A549 (cell line): ENCODE measurements around the gene TANK. TPM values are rescaled to one million over a fixed set of nuclear protein-coding genes. Genes with fewer than 3 reads are reported as not detected.

ENCODE experiments used
- ATAC-seq, 2 experiments: fragments of 200-7000 bp in 1 of 2; fragments of >200 bp in 1 of 2; cut with Nextera tagmentation in 1 of 2; cut with Tn5 transposase in 1 of 2; 3 replicates each; pipeline versions ENCODE4 v1.8.0 to v1.9.1; 2018 to 2020; ENCODE audit warnings: mild to moderate bottlenecking in 1 of 2, moderate library complexity in 1 of 2
- CTCF ChIA-PET: fragments of 300-600 bp; sonication (Branson Sonifier 250); formaldehyde crosslinking; extraction: SDS; loops from one replicate; lab custom pipeline; 2021; ENCODE audit warnings: antibody characterized with exemption, inconsistent platforms; lab: Yijun Ruan, JAX
- POLR2A ChIA-PET: fragments of 350-600 bp; formaldehyde crosslinking; extraction: SDS; loops from one replicate; lab custom pipeline; 2021; ENCODE audit warnings: antibody characterized with exemption, inconsistent platforms; lab: Yijun Ruan, JAX
- DNase-seq, 2 experiments: peaks; one replicate each; pipeline versions ENCODE4 v3.0.0 to v3.0.0-alpha.2; 2011 to 2016; ENCODE audit warnings: low read depth in 1 of 2, low spot score in 1 of 2
- FAIRE-seq: peaks from 2 replicates; lab custom pipeline; 2011; peaks lifted over from hg19 to GRCh38; lab: Jason Lieb, UNC
- H3K27ac ChIP-seq, 2 experiments: fragments of >200 bp; sonication (Bioruptor Twin); formaldehyde crosslinking; 3 replicates each; pipeline ENCODE4 v1.5.1; 2016 to 2017
- H3K4me1 ChIP-seq: fragments of >200 bp; sonication (Bioruptor Twin); formaldehyde crosslinking; 3 replicates; pipeline ENCODE4 v1.6.1; 2016
- H3K4me2 ChIP-seq: fragments of >200 bp; sonication (Bioruptor Twin); formaldehyde crosslinking; 3 replicates; pipeline ENCODE4 v1.6.1; 2016
- H3K4me3 ChIP-seq: fragments of >200 bp; sonication (Bioruptor Twin); formaldehyde crosslinking; 3 replicates; pipeline ENCODE4 v1.5.1; 2016
- H3K9me3 ChIP-seq: fragments of >200 bp; sonication (Bioruptor Twin); formaldehyde crosslinking; 3 replicates; pipeline ENCODE4 v1.6.1; 2016
- BCL3 ChIP-seq: fragments of >200 bp; sonication (Bioruptor Twin); formaldehyde crosslinking; IDR thresholded peaks from 3 replicates; pipeline ENCODE4 v1.6.1; 2016
- CBX2 ChIP-seq: fragments of 200-600 bp; sonication (generic); IDR thresholded peaks from 2 replicates; pipeline ENCODE4 v1.6.1; 2016; ENCODE audit warnings: low read depth, mild to moderate bottlenecking, borderline replicate concordance
- CEBPB ChIP-seq, 2 experiments: fragments of >200 bp in 1 of 2; sonication (Bioruptor Twin) in 1 of 2; formaldehyde crosslinking in 1 of 2; IDR thresholded peaks; 2 replicates each; pipeline ENCODE4 v1.6.1; 2012 to 2016
- CHD2 ChIP-seq: fragments of 150-350 bp; IDR thresholded peaks from 2 replicates; pipeline ENCODE4 v1.6.1; 2014; ENCODE audit warnings: low read length; ENCODE audit not compliant: partially characterized antibody
- EP300 ChIP-seq, 2 experiments: fragments of >200 bp; sonication (Bioruptor Twin); formaldehyde crosslinking; IDR thresholded peaks; 2 replicates in 1 of 2; 3 replicates in 1 of 2; pipeline ENCODE4 v1.6.1; 2016 to 2017
- ESRRA ChIP-seq: fragments of 150-350 bp; IDR thresholded peaks from 2 replicates; pipeline ENCODE4 v1.6.1; 2014; ENCODE audit warnings: mild to moderate bottlenecking, low read length, borderline replicate concordance
- HEYL ChIP-seq: fragments of 250-450 bp; sonication (Bioruptor Pico); IDR thresholded peaks from 2 replicates; pipeline ENCODE4 v1.8.0; 2021; ENCODE audit warnings: mild to moderate bottlenecking, moderate library complexity
- HOXA7 ChIP-seq: fragments of 250-450 bp; sonication (Bioruptor Pico); IDR thresholded peaks from 2 replicates; pipeline ENCODE4 v1.5.0; 2020; ENCODE audit warnings: mild to moderate bottlenecking, moderate library complexity
- KDM5A ChIP-seq: fragments of 200-600 bp; sonication (generic); IDR thresholded peaks from 2 replicates; pipeline ENCODE4 v1.6.1; 2016; ENCODE audit warnings: antibody characterized with exemption, mild to moderate bottlenecking
- MAZ ChIP-seq: fragments of 150-350 bp; IDR thresholded peaks from 2 replicates; pipeline ENCODE4 v1.6.1; 2014; ENCODE audit warnings: antibody characterized with exemption, low read depth, low read length, borderline replicate concordance
- NFE2L2 ChIP-seq: fragments of 150-350 bp; conservative IDR thresholded peaks from 2 replicates; pipeline ENCODE4 v1.6.1; 2014; ENCODE audit warnings: low read length
- NPAS2 ChIP-seq: fragments of 250-450 bp; sonication (Bioruptor Pico); IDR thresholded peaks from 2 replicates; pipeline ENCODE4 v1.8.0; 2022; ENCODE audit warnings: mild to moderate bottlenecking, moderate library complexity, borderline replicate concordance
- NR3C1 ChIP-seq: fragments of >200 bp; sonication (Bioruptor Twin); formaldehyde crosslinking; IDR thresholded peaks from 3 replicates; pipeline ENCODE4 v1.6.1; 2017
- PHF8 ChIP-seq: fragments of 200-600 bp; sonication (generic); IDR thresholded peaks from 2 replicates; pipeline ENCODE4 v1.6.1; 2016; ENCODE audit warnings: low read depth, mild to moderate bottlenecking, antibody characterized with exemption, moderate library complexity, borderline replicate concordance
- POLR2AphosphoS2 ChIP-seq: conservative IDR thresholded peaks from 2 replicates; pipeline ENCODE4 v1.6.1; 2012; ENCODE audit warnings: low read length, improper control_type of control experiment, inconsistent platforms
- RARB ChIP-seq: fragments of 250-450 bp; sonication (Bioruptor Pico); IDR thresholded peaks from 2 replicates; pipeline ENCODE4 v1.8.0; 2021; ENCODE audit warnings: mild to moderate bottlenecking, moderate library complexity
- RCOR1 ChIP-seq: fragments of 150-350 bp; IDR thresholded peaks from 2 replicates; pipeline ENCODE4 v1.6.1; 2014; ENCODE audit warnings: antibody characterized with exemption, low read length, low read depth
- SMC3 ChIP-seq: fragments of >200 bp; sonication (Bioruptor Twin); formaldehyde crosslinking; IDR thresholded peaks from 3 replicates; pipeline ENCODE4 v1.6.1; 2018; ENCODE audit warnings: inconsistent platforms
- SREBF2 ChIP-seq: fragments of 450-650 bp; IDR thresholded peaks from 2 replicates; pipeline ENCODE4 v1.6.1; 2014; ENCODE audit warnings: mild to moderate bottlenecking, moderate library complexity
- ZC3H11A ChIP-seq: fragments of 450-650 bp; IDR thresholded peaks from 2 replicates; pipeline ENCODE4 v1.6.1; 2014; ENCODE audit warnings: antibody characterized with exemption, mild to moderate bottlenecking
- WGBS: methylation state at CpG from one replicate; pipeline ENCODE4 v1.1.6; 2017; ENCODE audit errors: missing lambda C conversion rate; 5-methylcytosine and 5-hydroxymethylcytosine counted together
- polyA plus RNA-seq, 4 experiments: library from polyadenylated mRNA; depleted of rRNA in 3 of 4; stranded (reverse); fragments of >200 nt; fragmentation: RNase III in 1 of 4; extraction: RNeasy Plus Mini Kit Qiagen cat#74134 plus additional on column Dnase treatment in 1 of 4; gene quantifications; 2 replicates in 3 of 4; 3 replicates in 1 of 4; pipeline ENCODE4 v1.2.3, GENCODE V29; 2011 to 2017
- TF ChIP-seq, protein P1 (sequence below): IDR thresholded peaks from 2 replicates; pipeline ENCODE4 v1.6.1; 2012
- TF ChIP-seq, protein P2 (sequence below): fragments of >200 bp; sonication (Bioruptor Twin); formaldehyde crosslinking; IDR thresholded peaks from 3 replicates; pipeline ENCODE4 v1.5.1; 2016
- TF ChIP-seq, protein P3 (sequence below): fragments of 150-350 bp; IDR thresholded peaks from 2 replicates; pipeline ENCODE4 v1.6.1; 2014; ENCODE audit warnings: low read depth, mild to moderate bottlenecking, low read length
- TF ChIP-seq, protein P4 (sequence below): IDR thresholded peaks from 2 replicates; pipeline ENCODE4 v1.6.1; 2012; ENCODE audit warnings: low read depth, borderline replicate concordance

TANK gene
- polyA plus RNA-seq, 2 of the 4 experiments (the other 2 are of a cell fraction) = 59.6 to 76.3 TPM

DNA sequence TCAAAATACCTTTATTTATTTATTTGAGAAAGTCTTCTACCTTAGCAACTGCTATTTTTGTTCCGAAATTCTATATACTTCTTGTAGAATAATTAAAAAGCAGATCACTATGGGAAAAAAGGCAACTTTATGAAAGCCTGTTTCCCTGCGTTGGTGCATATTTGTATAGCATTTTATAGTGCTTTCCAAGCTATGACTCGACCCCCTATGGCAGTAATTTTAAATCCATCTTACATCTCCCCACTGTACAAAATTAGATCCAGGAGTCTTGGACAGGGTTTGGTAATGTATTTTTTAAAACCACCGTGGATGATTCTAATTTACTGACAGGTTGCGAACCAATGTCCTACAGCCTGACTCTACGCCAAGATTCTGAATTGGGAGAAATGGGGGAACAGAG, 10.1 kb downstream of the TANK start:
- H3K4me3 ChIP-seq = no peak overlapping the region
- 0 out of 3 replicates have a peak overlapping the region, but pooled peaks have one; percentile 3 for H3K4me2 ChIP-seq
- DNase-seq = no peak
- H3K4me1 ChIP-seq = peaks cover 13% of the 10 kb centered on the region; the same call in 2 of the 3 replicates
- no peaks in the 10 kb centered on the region for H3K9me3 ChIP-seq
- CTCF ChIA-PET = no interaction called here
- no peak for TF ChIP-seq NR3C1
- TF ChIP-seq, protein P1, sequence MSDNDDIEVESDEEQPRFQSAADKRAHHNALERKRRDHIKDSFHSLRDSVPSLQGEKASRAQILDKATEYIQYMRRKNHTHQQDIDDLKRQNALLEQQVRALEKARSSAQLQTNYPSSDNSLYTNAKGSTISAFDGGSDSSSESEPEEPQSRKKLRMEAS = no peak
- TF ChIP-seq, protein P2, sequence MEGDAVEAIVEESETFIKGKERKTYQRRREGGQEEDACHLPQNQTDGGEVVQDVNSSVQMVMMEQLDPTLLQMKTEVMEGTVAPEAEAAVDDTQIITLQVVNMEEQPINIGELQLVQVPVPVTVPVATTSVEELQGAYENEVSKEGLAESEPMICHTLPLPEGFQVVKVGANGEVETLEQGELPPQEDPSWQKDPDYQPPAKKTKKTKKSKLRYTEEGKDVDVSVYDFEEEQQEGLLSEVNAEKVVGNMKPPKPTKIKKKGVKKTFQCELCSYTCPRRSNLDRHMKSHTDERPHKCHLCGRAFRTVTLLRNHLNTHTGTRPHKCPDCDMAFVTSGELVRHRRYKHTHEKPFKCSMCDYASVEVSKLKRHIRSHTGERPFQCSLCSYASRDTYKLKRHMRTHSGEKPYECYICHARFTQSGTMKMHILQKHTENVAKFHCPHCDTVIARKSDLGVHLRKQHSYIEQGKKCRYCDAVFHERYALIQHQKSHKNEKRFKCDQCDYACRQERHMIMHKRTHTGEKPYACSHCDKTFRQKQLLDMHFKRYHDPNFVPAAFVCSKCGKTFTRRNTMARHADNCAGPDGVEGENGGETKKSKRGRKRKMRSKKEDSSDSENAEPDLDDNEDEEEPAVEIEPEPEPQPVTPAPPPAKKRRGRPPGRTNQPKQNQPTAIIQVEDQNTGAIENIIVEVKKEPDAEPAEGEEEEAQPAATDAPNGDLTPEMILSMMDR = no peak
- TF ChIP-seq CHD2 = no peak
- TF ChIP-seq CEBPB (IDR thresholded peaks at IDR 0.05) = no peak
- no peak for TF ChIP-seq ESRRA
- TF ChIP-seq RCOR1 = no peak
- no peak for TF ChIP-seq EP300 (IDR thresholded peaks at IDR 0.05)
- no peak for TF ChIP-seq SMC3
- TF ChIP-seq, protein P3, sequence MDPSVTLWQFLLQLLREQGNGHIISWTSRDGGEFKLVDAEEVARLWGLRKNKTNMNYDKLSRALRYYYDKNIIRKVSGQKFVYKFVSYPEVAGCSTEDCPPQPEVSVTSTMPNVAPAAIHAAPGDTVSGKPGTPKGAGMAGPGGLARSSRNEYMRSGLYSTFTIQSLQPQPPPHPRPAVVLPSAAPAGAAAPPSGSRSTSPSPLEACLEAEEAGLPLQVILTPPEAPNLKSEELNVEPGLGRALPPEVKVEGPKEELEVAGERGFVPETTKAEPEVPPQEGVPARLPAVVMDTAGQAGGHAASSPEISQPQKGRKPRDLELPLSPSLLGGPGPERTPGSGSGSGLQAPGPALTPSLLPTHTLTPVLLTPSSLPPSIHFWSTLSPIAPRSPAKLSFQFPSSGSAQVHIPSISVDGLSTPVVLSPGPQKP = no peak
- no peak for TF ChIP-seq SREBF2
- TF ChIP-seq CBX2 = no peak
- TF ChIP-seq PHF8 = no peak
- no peak for TF ChIP-seq MAZ
- TF ChIP-seq BCL3 = no peak
- 82% methylated on average over 6 of the region's 6 CpGs for WGBS
- POLR2A ChIA-PET = no interaction called here
- FAIRE-seq = no peak
- no peak overlapping the region for H3K27ac ChIP-seq
- no peak for ATAC-seq

DNA sequence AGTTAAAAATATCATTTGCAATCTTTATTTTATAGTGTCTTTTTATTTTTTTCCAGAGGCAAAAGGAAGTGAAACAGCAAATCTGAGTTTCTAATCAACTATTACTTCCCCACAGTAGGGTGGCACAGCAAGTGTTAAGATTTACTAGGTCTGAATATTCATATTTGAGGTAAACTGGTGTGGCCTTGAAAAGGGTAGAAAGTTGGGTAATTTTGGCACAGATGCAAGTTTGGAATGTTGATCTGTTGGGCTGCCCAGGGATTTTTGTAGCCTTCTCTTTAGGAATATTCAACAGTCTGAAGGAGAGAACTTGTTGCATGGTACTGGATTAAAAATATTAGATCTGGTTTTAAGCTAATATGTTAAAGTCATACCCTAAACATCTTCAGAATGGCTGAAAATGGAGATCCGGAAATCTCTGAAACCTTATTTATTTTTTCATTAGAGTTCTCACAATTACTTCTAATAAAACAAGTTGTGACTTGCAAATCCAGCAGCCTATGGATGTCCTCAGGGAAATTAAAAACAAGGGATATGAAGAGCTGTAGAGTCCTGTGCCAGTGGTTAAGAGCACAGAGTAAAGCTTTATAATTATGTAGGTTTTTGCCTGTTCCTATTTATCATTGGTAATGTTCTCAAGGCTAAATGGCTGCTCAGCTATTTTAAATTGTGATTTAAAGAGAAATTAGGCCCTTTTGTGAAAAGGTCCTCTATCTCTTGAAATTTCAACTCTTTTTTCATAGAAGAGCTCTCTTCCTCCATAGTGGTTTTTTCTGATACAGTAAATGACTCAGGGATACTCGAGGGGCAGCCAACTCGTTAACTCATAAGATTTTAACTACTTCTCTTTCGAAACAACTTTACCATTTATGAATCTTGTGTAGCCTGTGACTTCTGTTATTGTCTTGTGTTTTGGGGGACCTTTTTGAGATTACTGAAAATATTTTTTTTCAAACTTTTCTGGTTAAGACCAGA, 11.0 kb downstream of the TANK start:
- Histone ChIP-seq H3K9me3 (no peaks in the 10 kb centered on the region), H3K4me2 (no peak overlapping the region), H3K4me1 (peaks cover 12% of the 10 kb centered on the region; the same call in 2 of the 3 replicates), H3K4me3 (no peak overlapping the region), H3K27ac (no peak overlapping the region)
- ATAC-seq = no peak
- ChIA-PET CTCF (interaction anchor here (1.2 kb wide), 1 partner anchor 21 kb away, joined by 3 read pairs; no protein-coding TSS in a partner anchor), POLR2A (no interaction called here)
- 89% methylated on average over 4 of the region's 4 CpGs for WGBS
- no peak for FAIRE-seq
- DNase-seq = no peak
- TF ChIP-seq, protein P4, sequence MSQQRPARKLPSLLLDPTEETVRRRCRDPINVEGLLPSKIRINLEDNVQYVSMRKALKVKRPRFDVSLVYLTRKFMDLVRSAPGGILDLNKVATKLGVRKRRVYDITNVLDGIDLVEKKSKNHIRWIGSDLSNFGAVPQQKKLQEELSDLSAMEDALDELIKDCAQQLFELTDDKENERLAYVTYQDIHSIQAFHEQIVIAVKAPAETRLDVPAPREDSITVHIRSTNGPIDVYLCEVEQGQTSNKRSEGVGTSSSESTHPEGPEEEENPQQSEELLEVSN = no peak
- TF ChIP-seq POLR2AphosphoS2 (no peak), BCL3 (no peak), HOXA7 (no peak), ZC3H11A (no peak), NFE2L2 (no peak), HEYL (CRISPR knock-in tag) (no peak), KDM5A (no peak), NR3C1 (no peak), NPAS2 (CRISPR knock-in tag) (no peak), RARB (no peak)
